Endothelial cell of umbilical vein (primary cell): ENCODE data around the gene MAST1. TPM values are rescaled to one million over a fixed set of nuclear protein-coding genes. Genes with fewer than 3 reads are reported as not detected.
A peak's percentile ranks its signal among the peaks of the same experiment; 100 is the strongest.
"Not testable (repeated sequence)": the region's sequence is repeated elsewhere in the genome, so short reads cannot be mapped to it uniquely, and the experiment has no call there.

Source experiments
- BruUV-seq: library from RNA; stranded (reverse); fragments of 400-500 nt; replicated peaks from 2 replicates; lab custom pipeline; 2021; lab: Mats Ljungman, UMichigan
- CTCF ChIA-PET: fragments of 300-600, 350-600 bp; sonication (Branson Sonifier 250); formaldehyde crosslinking; loops from one replicate; lab custom pipeline; 2021; ENCODE audit warnings: antibody characterized with exemption, inconsistent platforms; lab: Charles Lee
- POLR2A ChIA-PET: fragments of 300-600, 350-600 bp; sonication (Branson Sonifier 250); formaldehyde crosslinking; loops from one replicate; lab custom pipeline; 2021; ENCODE audit warnings: antibody characterized with exemption, inconsistent platforms; lab: Charles Lee
- DNase-seq: peaks from one replicate; pipeline ENCODE4 v3.0.0-alpha.2; 2011; ENCODE audit warnings: low read depth, low spot score
- FAIRE-seq: peaks from 2 replicates; lab custom pipeline; 2011; peaks lifted over from hg19 to GRCh38; lab: Jason Lieb, UNC
- H2AFZ ChIP-seq: 2 replicates; pipeline ENCODE4 v1.6.0; 2012; ENCODE audit warnings: low read depth, low read length, control low read depth, inconsistent platforms
- H3K27ac ChIP-seq: 2 replicates; pipeline ENCODE4 v1.5.1; 2011; ENCODE audit warnings: low read depth, mild to moderate bottlenecking, control low read depth, low read length, moderate library complexity; ENCODE audit not compliant: insufficient read depth
- H3K27me3 ChIP-seq, 2 experiments: 2 replicates each; pipeline versions ENCODE4 v1.6.0 to v1.6.1; 2011; ENCODE audit warnings: low read length in 2 of 2, mixed read lengths in 1 of 2; ENCODE audit not compliant: control insufficient read depth in 2 of 2, insufficient read depth in 2 of 2
- H3K36me3 ChIP-seq, 2 experiments: 2 replicates in 1 of 2; 3 replicates in 1 of 2; pipeline ENCODE4 v1.5.1; 2011; ENCODE audit warnings: low read length in 2 of 2, mild to moderate bottlenecking in 1 of 2, moderate library complexity in 1 of 2; ENCODE audit not compliant: control insufficient read depth in 2 of 2, insufficient read depth in 2 of 2; ENCODE audit errors: extremely low read depth in 1 of 2
- H3K4me1 ChIP-seq: 3 replicates; pipeline ENCODE4 v1.5.1; 2011; ENCODE audit warnings: mild to moderate bottlenecking, low read length; ENCODE audit not compliant: control insufficient read depth, insufficient read depth; ENCODE audit errors: extremely low read depth
- H3K4me2 ChIP-seq: 2 replicates; pipeline ENCODE4 v1.6.1; 2011; ENCODE audit warnings: low read length, control low read depth, mixed read lengths; ENCODE audit not compliant: insufficient read depth
- H3K4me3 ChIP-seq, 3 experiments: fragments of 200-600 bp in 1 of 3; sonication (generic), shearing (Covaris generic) in 1 of 3; replicated peaks in 1 of 3; 2 replicates each; pipeline ENCODE4 v1.5.1; 2011 to 2016; ENCODE audit warnings: control low read depth in 3 of 3, low read length in 3 of 3, mild to moderate bottlenecking in 2 of 3, inconsistent platforms in 1 of 3, low read depth in 1 of 3, moderate library complexity in 1 of 3; ENCODE audit not compliant: insufficient read depth in 1 of 3
- H3K79me2 ChIP-seq: 2 replicates; pipeline ENCODE4 v1.6.0; 2012; ENCODE audit warnings: low read length, inconsistent platforms; ENCODE audit not compliant: control insufficient read depth, insufficient read depth
- H3K9ac ChIP-seq: replicated peaks from 2 replicates; pipeline ENCODE3; 2011; ENCODE audit warnings: low read length, control low read depth; ENCODE audit not compliant: insufficient read depth; ENCODE audit errors: extremely low read depth
- H3K9me1 ChIP-seq: replicated peaks from 3 replicates; pipeline ENCODE4 v1.6.0; 2011; ENCODE audit warnings: mild to moderate bottlenecking, low read length; ENCODE audit not compliant: control insufficient read depth, insufficient read depth; ENCODE audit errors: extremely low read depth
- H3K9me3 ChIP-seq: replicated peaks from 2 replicates; pipeline ENCODE4 v1.5.1; 2012; ENCODE audit warnings: low read length, inconsistent platforms; ENCODE audit not compliant: control insufficient read depth, insufficient read depth
- H4K20me1 ChIP-seq: replicated peaks from 2 replicates; pipeline ENCODE3; 2011; ENCODE audit warnings: mild to moderate bottlenecking, low read length; ENCODE audit not compliant: control insufficient read depth, insufficient read depth; ENCODE audit errors: extremely low read depth
- FOS ChIP-seq: IDR thresholded peaks from 2 replicates; pipeline ENCODE4 v1.6.1; 2011; ENCODE audit warnings: mild to moderate bottlenecking, low read length, moderate library complexity, borderline replicate concordance; ENCODE audit not compliant: insufficient read depth
- GATA2 ChIP-seq: IDR thresholded peaks from 2 replicates; pipeline ENCODE4 v1.7.0; 2011; ENCODE audit warnings: low read depth, mild to moderate bottlenecking, moderate library complexity, mixed read lengths, low read length; ENCODE audit not compliant: insufficient read length, insufficient read depth
- dilution Hi-C: fragments of 300-500 bp; cut with MboI; formaldehyde crosslinking; loops from one replicate; pipeline ENCODE4 v1.15.0; 2019; ENCODE audit warnings: low sequenced_read_pairs; ENCODE audit not compliant: extremely low pct_ligation_motif_present
- intact Hi-C: fragments of 100-400 bp; cut with micrococcal nuclease; formaldehyde crosslinking; loops from one replicate; pipeline ENCODE4 v1.10.0; 2022
- polyA plus RNA-seq, 4 experiments: library from polyadenylated mRNA; depleted of rRNA in 3 of 4; stranded (reverse) in 3 of 4; unstranded in 1 of 4; fragments of >200 nt; gene quantifications; 2 replicates each; pipeline versions ENCODE4 v1.2.1 to v1.2.3, GENCODE V29; 2011 to 2012; ENCODE audit warnings: missing spikeins in 1 of 4
- total RNA-seq: library from RNA; stranded (reverse); gene quantifications from 2 replicates; pipeline ENCODE4 v1.2.3, GENCODE V29; 2021
- TF ChIP-seq, protein P1 (sequence below), 2 donors: IDR thresholded peaks; 1 replicate in 1 of 2; 2 replicates in 1 of 2; pipeline ENCODE4 v1.5.1; 2011; ENCODE audit warnings: low read length in 2 of 2, mild to moderate bottlenecking in 2 of 2, moderate library complexity in 2 of 2, control low read depth in 1 of 2, inconsistent platforms in 1 of 2, low read depth in 1 of 2; ENCODE audit not compliant: insufficient read depth in 1 of 2; ENCODE audit errors: extremely low read depth in 1 of 2

Gene MAST1
- total and polyA plus RNA-seq, 2 donors (not counting 3 experiments of a cell fraction or from before 2014, with no cell fraction given), result 0.13 to 0.46 TPM

DNA sequence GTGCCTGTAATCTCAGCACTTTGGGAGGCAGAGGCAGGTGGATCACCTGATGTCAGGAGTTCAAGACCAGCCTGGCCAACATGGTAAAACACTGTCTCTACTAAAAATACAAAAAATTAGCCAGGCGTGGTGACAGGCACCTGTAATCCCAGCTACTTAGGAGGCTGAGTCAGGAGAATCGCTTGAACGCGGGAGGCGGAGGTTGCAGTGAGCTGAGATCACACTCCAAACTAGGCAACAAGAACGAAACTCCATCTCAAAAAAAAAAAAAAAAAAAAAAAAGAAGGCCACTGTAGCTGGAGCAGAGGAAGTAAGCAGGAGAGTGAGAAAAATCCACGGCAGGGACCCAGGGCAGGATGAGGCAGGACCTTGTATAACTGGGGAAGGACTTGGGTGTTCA, 8.3 kb downstream of the MAST1 start:
- BruUV-seq, H2AFZ ChIP-seq, H3K4me1 ChIP-seq, H3K4me3 ChIP-seq, H3K79me2 ChIP-seq, dilution Hi-C loops, H3K9me1 ChIP-seq, DNase-seq, H3K4me2 ChIP-seq, H3K27ac ChIP-seq, H3K9me3 ChIP-seq, H3K36me3 ChIP-seq, FAIRE-seq, H4K20me1 ChIP-seq, H3K27me3 ChIP-seq, H3K9ac ChIP-seq: not testable (repeated sequence)
- POLR2A ChIA-PET, result interaction anchor here (0.6 kb wide), 1 partner anchor 1502 kb away, joined by 10 read pairs; no protein-coding TSS in a partner anchor
- CTCF ChIA-PET, result interaction anchor here (0.6 to 9.5 kb wide), 16 partner anchors 18 to 283 kb away, joined by 3 to 481 read pairs (median 20); partner anchors contain the start of genes DNASE2, GET3, PRDX2 and THSD8
- intact Hi-C loops, result loop anchor here (1.0 to 2.0 kb wide), 5 partner anchors 46 to 170 kb away; partner anchors contain the start of gene PRDX2

DNA sequence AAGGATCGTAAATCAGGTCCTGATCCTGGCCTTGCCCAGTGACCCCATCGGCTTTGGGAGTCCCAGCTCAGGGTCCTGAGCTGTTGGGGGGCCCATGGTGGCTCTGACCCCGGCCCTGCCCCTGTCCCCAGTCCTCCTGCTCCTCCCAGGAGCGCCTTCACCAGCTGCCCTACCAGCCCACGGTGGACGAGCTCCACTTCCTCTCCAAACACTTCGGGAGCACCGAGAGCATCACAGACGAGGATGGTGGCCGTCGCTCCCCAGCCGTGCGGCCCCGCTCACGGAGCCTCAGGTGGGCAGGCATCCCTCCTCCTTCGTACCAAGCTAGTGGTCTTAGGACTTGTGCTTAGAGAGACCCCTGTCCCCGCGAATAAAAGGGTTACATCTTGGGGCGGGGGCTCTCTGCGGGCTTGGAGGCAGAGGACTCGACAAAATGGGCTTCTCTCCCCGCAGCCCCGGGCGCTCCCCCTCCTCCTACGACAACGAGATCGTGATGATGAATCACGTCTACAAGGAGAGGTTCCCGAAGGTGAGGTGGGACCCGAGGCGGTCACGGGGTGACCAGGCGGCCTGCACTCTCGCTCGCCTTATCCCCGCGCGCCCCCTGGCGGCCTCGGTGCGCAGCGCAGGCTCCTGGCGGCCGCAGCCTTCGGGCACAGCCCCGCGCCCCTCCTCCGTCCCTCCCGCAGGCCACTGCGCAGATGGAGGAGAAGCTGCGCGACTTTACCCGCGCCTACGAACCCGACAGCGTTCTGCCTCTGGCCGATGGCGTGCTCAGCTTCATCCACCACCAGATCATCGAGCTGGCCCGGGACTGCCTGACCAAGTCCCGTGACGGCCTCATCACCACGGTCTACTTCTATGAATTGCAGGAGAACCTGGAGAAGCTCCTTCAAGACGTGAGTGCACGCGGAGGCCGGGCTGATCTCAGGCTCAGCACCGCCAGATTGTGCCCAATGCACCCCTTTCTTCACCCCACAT, 9.1 kb downstream of the MAST1 start:
- Histone ChIP-seq H3K9ac (no peak overlapping the region), H3K4me1 (peaks cover 2% of the 10 kb centered on the region), H3K27ac (no peak overlapping the region), H3K4me3 (no peak overlapping the region), H3K27me3 (no peaks in the 10 kb centered on the region), H3K4me2 (no peak overlapping the region), H4K20me1 (no peaks in the 10 kb centered on the region), H3K9me3 (no peaks in the 10 kb centered on the region), H3K9me1 (no peaks in the 10 kb centered on the region), H3K79me2 (no peaks in the 10 kb centered on the region), H3K36me3 (no peaks in the 10 kb centered on the region), H2AFZ (peak overlapping the region; percentile 85)
- no peak for TF ChIP-seq FOS
- TF ChIP-seq, protein P1, sequence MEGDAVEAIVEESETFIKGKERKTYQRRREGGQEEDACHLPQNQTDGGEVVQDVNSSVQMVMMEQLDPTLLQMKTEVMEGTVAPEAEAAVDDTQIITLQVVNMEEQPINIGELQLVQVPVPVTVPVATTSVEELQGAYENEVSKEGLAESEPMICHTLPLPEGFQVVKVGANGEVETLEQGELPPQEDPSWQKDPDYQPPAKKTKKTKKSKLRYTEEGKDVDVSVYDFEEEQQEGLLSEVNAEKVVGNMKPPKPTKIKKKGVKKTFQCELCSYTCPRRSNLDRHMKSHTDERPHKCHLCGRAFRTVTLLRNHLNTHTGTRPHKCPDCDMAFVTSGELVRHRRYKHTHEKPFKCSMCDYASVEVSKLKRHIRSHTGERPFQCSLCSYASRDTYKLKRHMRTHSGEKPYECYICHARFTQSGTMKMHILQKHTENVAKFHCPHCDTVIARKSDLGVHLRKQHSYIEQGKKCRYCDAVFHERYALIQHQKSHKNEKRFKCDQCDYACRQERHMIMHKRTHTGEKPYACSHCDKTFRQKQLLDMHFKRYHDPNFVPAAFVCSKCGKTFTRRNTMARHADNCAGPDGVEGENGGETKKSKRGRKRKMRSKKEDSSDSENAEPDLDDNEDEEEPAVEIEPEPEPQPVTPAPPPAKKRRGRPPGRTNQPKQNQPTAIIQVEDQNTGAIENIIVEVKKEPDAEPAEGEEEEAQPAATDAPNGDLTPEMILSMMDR (IDR thresholded peaks at IDR 0.05; ENCODE audit: extremely low read depth in 1 of 2, insufficient read depth in 1 of 2, low read depth in 1 of 2, low read length in 2 of 2), result peak; percentile 95 to 100
- TF ChIP-seq GATA2, result no peak
- intact Hi-C loops, result loop anchor here (1.0 to 2.0 kb wide), 5 partner anchors 47 to 171 kb away; partner anchors contain the start of gene PRDX2
- ChIA-PET CTCF (interaction anchor here (0.5 to 9.5 kb wide), 51 partner anchors 10 to 1275 kb away, joined by 3 to 481 read pairs (median 4); partner anchors contain the start of genes DNASE2, GCDH, GET3 and HOOK2), POLR2A (interaction anchor here (0.6 to 0.7 kb wide), 2 partner anchors 79 to 1502 kb away, joined by 3 to 10 read pairs; no protein-coding TSS in a partner anchor)
- BruUV-seq, result no TSS peak
- FAIRE-seq, result peak; percentile 90
- peak; percentile 72 for DNase-seq
- dilution Hi-C loops, result no loop called here
